Measurements from ENCODE around the gene IFNL2. TPM values are rescaled to one million over a fixed set of nuclear protein-coding genes. Genes with fewer than 3 reads are reported as not detected.

Gene IFNL2
- total RNA-seq, 1 experiment from 2014 or later: not detected

DNA sequence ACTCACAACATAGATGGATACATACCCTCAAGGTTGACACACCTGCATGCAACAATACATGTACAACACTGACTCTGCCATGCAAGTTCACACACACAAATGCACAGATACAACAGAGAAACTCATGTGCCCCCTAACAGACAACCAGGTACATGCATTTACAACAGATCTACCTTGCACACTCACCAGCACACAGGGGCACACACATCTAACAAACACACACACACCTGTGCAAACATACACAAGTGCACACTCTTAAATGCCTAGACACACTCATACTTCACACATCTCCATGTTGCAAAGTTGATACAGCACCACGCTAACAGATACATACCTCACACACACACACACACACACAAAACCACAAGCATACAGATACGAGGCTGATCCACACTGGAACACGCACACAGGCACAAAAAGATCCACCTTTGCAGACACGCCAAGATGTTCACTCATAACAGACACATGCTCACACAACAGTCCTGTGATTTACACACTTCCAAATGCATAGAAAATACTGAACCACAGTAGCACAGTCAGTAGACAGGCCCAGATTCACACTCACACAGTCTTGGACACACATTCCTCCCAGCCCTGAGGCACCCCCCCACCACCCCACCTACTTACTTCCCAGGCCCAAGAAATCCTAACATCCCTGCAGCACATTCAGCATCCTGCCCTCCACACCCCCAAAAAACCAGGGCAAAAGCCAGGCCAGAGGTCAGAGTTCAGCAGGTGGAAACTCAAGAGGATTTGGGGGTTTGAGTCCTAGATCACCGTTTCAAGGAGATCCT lies 51.1 kb downstream of the IFNL2 start:
- H3F3A ChIP-seq (ENCODE audit: low read length, unreplicated experiment): no peaks in the 10 kb centered on the region
- 0 out of 2 replicates have a peak, but pooled peaks cover 4% of the 10 kb centered on the region for H3K4me1 ChIP-seq (ENCODE audit: insufficient read depth, low read length)
- H3K9ac ChIP-seq (ENCODE audit: low read length): no peak overlapping the region
- no TSS peak for BruUV-seq (replicated peaks)
- H3K4me2 ChIP-seq (ENCODE audit: low read length): peak overlapping the region; percentile 89
- no peaks in the 10 kb centered on the region for H3K27me3 ChIP-seq (ENCODE audit: low read length)
- POLR2A ChIA-PET (ENCODE audit: unreplicated experiment): no interaction called here
- H3K27ac ChIP-seq (ENCODE audit: low read length): no peak overlapping the region
- DNase-seq (no peak), ATAC-seq (no peak)
- peaks cover 12% of the 10 kb centered on the region; the same call in 1 of the 2 replicates for H3K79me2 ChIP-seq (ENCODE audit: low read length)
- no peaks in the 10 kb centered on the region for H3K9me2 ChIP-seq (replicated peaks; ENCODE audit: low read length)
- H3K4me3 ChIP-seq (ENCODE audit: low read length): peak overlapping the region; percentile 82
- no peaks in the 10 kb centered on the region for H3K9me3 ChIP-seq (ENCODE audit: low read length)
- no peaks in the 10 kb centered on the region for H4K20me1 ChIP-seq (ENCODE audit: low read length)
- H2AFZ ChIP-seq (ENCODE audit: low read length): no peak overlapping the region
- H3K36me3 ChIP-seq (ENCODE audit: low read depth, low read length): no peaks in the 10 kb centered on the region
- intact Hi-C loops (cut with micrococcal nuclease): no loop called here
- CTCF ChIA-PET: no interaction called here
- TF ChIP-seq CTCF (conservative IDR thresholded peaks at IDR 0.05; ENCODE audit: low read depth, low read length) (no peak), EZH2 (IDR thresholded peaks at IDR 0.05; ENCODE audit: low read length, unreplicated experiment) (no peak), EZH2phosphoT487 (IDR thresholded peaks at IDR 0.05; ENCODE audit: borderline replicate concordance, low read length) (no peak)

Other genes starting within 250 kb of the IFNL2 start
- 7.1 and 16.5 TPM in 2 replicates for gene FBXO27, start 235.8 kb upstream of the IFNL2 start, total RNA-seq (2014; rRNA removed)
- gene ACP7, start 184.0 kb upstream of the IFNL2 start, total RNA-seq (2014; rRNA removed): 3.4 and 5.0 TPM in 2 replicates
- 13.5 and 16.2 TPM in 2 replicates for gene PAK4, start 142.6 kb upstream of the IFNL2 start, total RNA-seq (2014; rRNA removed)
- gene NCCRP1, start 71.4 kb upstream of the IFNL2 start, total RNA-seq (2014; rRNA removed): 2.2 and 6.2 TPM in 2 replicates
- gene SYCN, start 64.1 kb upstream of the IFNL2 start, total RNA-seq (2014; rRNA removed): not detected in 2 replicates
- gene IFNL3, start 23.4 kb upstream of the IFNL2 start, total RNA-seq (2014; rRNA removed): not detected in 2 replicates
- gene IFNL4, start 19.5 kb upstream of the IFNL2 start, total RNA-seq (2014; rRNA removed): not detected in 2 replicates
- not detected in 2 replicates for gene IFNL1, start 28.0 kb downstream of the IFNL2 start, total RNA-seq (2014; rRNA removed)
- gene LRFN1, start 52.5 kb downstream of the IFNL2 start, total RNA-seq (2014; rRNA removed): 3.6 and 6.7 TPM in 2 replicates
- gene GMFG, start 67.6 kb downstream of the IFNL2 start, total RNA-seq (2014; rRNA removed): 0.36 TPM in 1 of 2 replicates, not detected in the other
- 80.4 and 93.8 TPM in 2 replicates for gene SAMD4B, start 74.0 kb downstream of the IFNL2 start, total RNA-seq (2014; rRNA removed)
- 50.7 and 56.6 TPM in 2 replicates for gene PAF1, start 122.7 kb downstream of the IFNL2 start, total RNA-seq (2014; rRNA removed)
- gene MED29, start 123.0 kb downstream of the IFNL2 start, total RNA-seq (2014; rRNA removed): 17.0 and 30.1 TPM in 2 replicates
- gene ZFP36, start 138.5 kb downstream of the IFNL2 start, total RNA-seq (2014; rRNA removed): 32.7 and 68.4 TPM in 2 replicates
- 8.3 and 10.6 TPM in 2 replicates for gene PLEKHG2, start 144.3 kb downstream of the IFNL2 start, total RNA-seq (2014; rRNA removed)
- gene RPS16, start 167.6 kb downstream of the IFNL2 start, total RNA-seq (2014; rRNA removed): 294 and 418 TPM in 2 replicates
- 59.9 and 95.0 TPM in 2 replicates for gene SUPT5H, start 177.2 kb downstream of the IFNL2 start, total RNA-seq (2014; rRNA removed)
- gene TIMM50, start 212.4 kb downstream of the IFNL2 start, total RNA-seq (2014; rRNA removed): 97.2 and 123 TPM in 2 replicates
- 7.2 and 8.7 TPM in 2 replicates for gene DLL3, start 230.6 kb downstream of the IFNL2 start, total RNA-seq (2014; rRNA removed)
- gene SELENOV, start 246.7 kb downstream of the IFNL2 start, total RNA-seq (2014; rRNA removed): not detected in 2 replicates